GM12878 (cell line): ENCODE results near the gene RHEB. TPM values are rescaled to one million over a fixed set of nuclear protein-coding genes. Genes with fewer than 3 reads are reported as not detected.

Source experiments
- ATAC-seq: fragments of 200-7000 bp; cut with Tn5 transposase; 3 replicates; pipeline ENCODE4 v1.9.1; 2020; ENCODE audit warnings: mild to moderate bottlenecking, moderate library complexity
- BruUV-seq: library from RNA; stranded (reverse); fragments of 400-500 nt; replicated peaks from 2 replicates; lab custom pipeline; 2021; lab: Mats Ljungman, UMichigan
- CTCF ChIA-PET: fragments of 300-600 bp; sonication (Branson Sonifier 250); formaldehyde crosslinking; extraction: SDS; loops from one replicate; lab custom pipeline; 2021; ENCODE audit warnings: inconsistent platforms; lab: Yijun Ruan, JAX
- POLR2A ChIA-PET: fragments of 350-600 bp; formaldehyde crosslinking; extraction: SDS; loops from one replicate; lab custom pipeline; 2021; ENCODE audit warnings: inconsistent platforms; lab: Charles Lee
- RAD21 ChIA-PET: fragments of 300-600 bp; sonication (Branson Sonifier 250); formaldehyde crosslinking; loops from one replicate; lab custom pipeline; 2023; ENCODE audit warnings: antibody characterized with exemption; ENCODE audit not compliant: unreplicated experiment; lab: Charles Lee
- SMC1A ChIA-PET: fragments of 300-600 bp; sonication (Branson Sonifier 250); formaldehyde crosslinking; loops from one replicate; lab custom pipeline; 2023; ENCODE audit not compliant: unreplicated experiment, uncharacterized antibody; lab: Charles Lee
- DNase-seq: peaks from one replicate; pipeline ENCODE4 v3.0.0-alpha.2; 2011; ENCODE audit warnings: low read depth, low spot score
- FAIRE-seq: peaks from 3 replicates; lab custom pipeline; 2011; peaks lifted over from hg19 to GRCh38; lab: Jason Lieb, UNC
- H2AFZ ChIP-seq: 2 replicates; pipeline ENCODE4 v1.6.0; 2011; ENCODE audit warnings: low read depth, low read length, control low read depth; ENCODE audit not compliant: control insufficient read depth
- H3K27ac ChIP-seq: 2 replicates; pipeline ENCODE4 v1.5.1; 2011; ENCODE audit warnings: control low read depth; ENCODE audit not compliant: control insufficient read depth, insufficient read depth
- H3K27me3 ChIP-seq, 2 experiments: replicated peaks in 1 of 2; 2 replicates each; pipeline versions ENCODE4 v1.6.0 to v1.6.1; 2011; ENCODE audit warnings: low read length in 1 of 2; ENCODE audit not compliant: control insufficient read depth in 2 of 2, insufficient read depth in 2 of 2
- H3K36me3 ChIP-seq, 2 experiments: 2 replicates each; pipeline ENCODE4 v1.5.1; 2011; ENCODE audit warnings: low read length in 1 of 2; ENCODE audit not compliant: control insufficient read depth in 2 of 2, insufficient read depth in 2 of 2
- H3K4me1 ChIP-seq: 2 replicates; pipeline ENCODE4 v1.6.1; 2011; ENCODE audit warnings: mild to moderate bottlenecking, low read length, moderate library complexity, mixed read lengths; ENCODE audit not compliant: control insufficient read depth, insufficient read depth
- H3K4me2 ChIP-seq: 2 replicates; pipeline ENCODE4 v1.6.0; 2011; ENCODE audit warnings: control low read depth; ENCODE audit not compliant: control insufficient read depth, insufficient read depth
- H3K4me3 ChIP-seq: fragments of 200-600 bp; sonication (generic); 2 replicates; pipeline ENCODE4 v1.5.1; 2016
- H3K79me2 ChIP-seq: 2 replicates; pipeline ENCODE4 v1.6.0; 2011; ENCODE audit warnings: low read length; ENCODE audit not compliant: control insufficient read depth, insufficient read depth
- H3K9ac ChIP-seq: 2 replicates; pipeline ENCODE4 v1.8.0; 2011; ENCODE audit warnings: low read length, control low read depth, mixed read lengths; ENCODE audit not compliant: control insufficient read depth, insufficient read depth
- H3K9me3 ChIP-seq: replicated peaks from 3 replicates; pipeline ENCODE4 v1.5.1; 2011; ENCODE audit warnings: mild to moderate bottlenecking, low read length; ENCODE audit not compliant: control insufficient read depth, insufficient read depth
- H4K20me1 ChIP-seq: 2 replicates; pipeline ENCODE4 v1.6.0; 2011; ENCODE audit not compliant: control insufficient read depth, insufficient read depth
- BACH1 ChIP-seq: fragments of 450-650 bp; IDR thresholded peaks from 2 replicates; pipeline ENCODE4 v1.6.1; 2017; ENCODE audit warnings: mild to moderate bottlenecking, borderline replicate concordance
- CBX3 ChIP-seq: fragments of 200-600 bp; sonication (generic); IDR thresholded peaks from 2 replicates; pipeline ENCODE4 v1.6.1; 2016; ENCODE audit warnings: low read depth, borderline replicate concordance
- CHD4 ChIP-seq: fragments of 200-600 bp; sonication (generic); IDR thresholded peaks from 2 replicates; pipeline ENCODE4 v1.6.1; 2016; ENCODE audit warnings: mild to moderate bottlenecking
- CREM ChIP-seq: IDR thresholded peaks from 2 replicates; pipeline ENCODE4 v1.6.1; 2014; ENCODE audit warnings: antibody characterized with exemption, low read depth
- DPF2 ChIP-seq: fragments of 450-650 bp; IDR thresholded peaks from 2 replicates; pipeline ENCODE4 v1.6.1; 2017; ENCODE audit warnings: mild to moderate bottlenecking
- MEF2A ChIP-seq: IDR thresholded peaks from 2 replicates; pipeline ENCODE4 v1.6.1; 2011; ENCODE audit warnings: low read depth, mild to moderate bottlenecking, low read length, moderate library complexity; ENCODE audit not compliant: insufficient read depth
- NBN ChIP-seq: fragments of 450-650 bp; IDR thresholded peaks from 2 replicates; pipeline ENCODE4 v1.6.1; 2016
- NR2F1 ChIP-seq: fragments of 450-650 bp; conservative IDR thresholded peaks from 2 replicates; pipeline ENCODE4 v1.6.1; 2017; ENCODE audit warnings: mild to moderate bottlenecking
- POLR2AphosphoS2 ChIP-seq: IDR thresholded peaks from 2 replicates; pipeline ENCODE4 v1.6.1; 2011; ENCODE audit warnings: low read depth, mild to moderate bottlenecking, low read length, improper control_type of control experiment, moderate library complexity
- SKIL ChIP-seq: fragments of 450-650 bp; IDR thresholded peaks from 2 replicates; pipeline ENCODE4 v1.6.1; 2017; ENCODE audit warnings: mild to moderate bottlenecking, low read depth, inconsistent platforms; ENCODE audit not compliant: poor library complexity, severe bottlenecking
- TCF3 ChIP-seq: IDR thresholded peaks from 2 replicates; pipeline ENCODE4 v1.6.1; 2012; ENCODE audit warnings: low read depth, mild to moderate bottlenecking, low read length, borderline replicate concordance; ENCODE audit not compliant: insufficient read depth
- ZNF24 ChIP-seq: fragments of 450-650 bp; IDR thresholded peaks from 2 replicates; pipeline ENCODE4 v1.6.1; 2017; ENCODE audit warnings: antibody characterized with exemption, mild to moderate bottlenecking
- ZNF622 ChIP-seq: fragments of 450-650 bp; IDR thresholded peaks from 2 replicates; pipeline ENCODE4 v1.6.1; 2017; ENCODE audit warnings: mild to moderate bottlenecking, inconsistent platforms
- in situ Hi-C: fragments of 300-500 bp; cut with MboI; formaldehyde crosslinking; loops from 9 replicates; pipeline ENCODE4 v1.14.3; 2018; ENCODE audit warnings: mixed read lengths
- intact Hi-C: fragments of 100-400 bp; cut with micrococcal nuclease; formaldehyde crosslinking; loops from one replicate; pipeline ENCODE4 v1.14.2; 2022; ENCODE audit not compliant: unreplicated experiment
- polyA plus RNA-seq, 11 experiments: library from polyadenylated mRNA; depleted of rRNA in 4 of 11; unstranded in 6 of 11; stranded (reverse) in 5 of 11; fragments of >200 nt; fragmentation: Nextera tagmentation in 4 of 11; fragmentation: Illumina TruSeq in 1 of 11; extraction: Ambion mirVana in 4 of 11; extraction: Trizol in 1 of 11; gene quantifications; 1 replicate in 1 of 11; 2 replicates in 10 of 11; pipeline versions ENCODE4 v1.2.1 to v1.2.3, GENCODE V29; 2011 to 2016; ENCODE audit warnings: inconsistent platforms in 2 of 11, missing spikeins in 2 of 11, low read depth in 1 of 11
- total RNA-seq, 4 experiments: library from RNA; depleted of rRNA in 3 of 4; stranded (reverse); fragments of >200 nt in 3 of 4; fragmentation: Illumina TruSeq in 1 of 4; extraction: Trizol in 1 of 4; gene quantifications; 2 replicates each; pipeline versions ENCODE4 v1.2.1 to v1.2.3, GENCODE V29; 2013 to 2021
- TF ChIP-seq, protein P1 (sequence below): IDR thresholded peaks from 2 replicates; pipeline ENCODE4 v1.6.1; 2012; ENCODE audit warnings: low read depth, low read length, improper control_type of control experiment

RHEB gene
- total and polyA plus RNA-seq, 10 of the 15 experiments (the other 5 are each of a cell fraction or from before 2014, with no cell fraction given), result 6.2 to 67.8 (median 38.0) TPM

GRCh38 chr7:151549083-151549482 is 29.4 kb upstream of the RHEB start (continued):
- TF ChIP-seq SKIL (no peak), CHD4 (no peak)

- no TSS peak for BruUV-seq
- SMC1A ChIA-PET, result interaction anchor here (1.6 kb wide), 1 partner anchor 12 kb away, joined by 5 read pairs; no protein-coding TSS in a partner anchor
- no peak for FAIRE-seq
- H3K79me2 ChIP-seq, result no peaks in the 10 kb centered on the region
- no peak overlapping the region for H2AFZ ChIP-seq
- H3K27me3 ChIP-seq, result no peaks in the 10 kb centered on the region
- intact Hi-C loops, result no loop called here
- no peak for ATAC-seq
- H3K27ac ChIP-seq, result no peak overlapping the region
- H3K4me2 ChIP-seq, result no peak overlapping the region
- no peak overlapping the region for H3K4me3 ChIP-seq
- in situ Hi-C loops, result no loop called here
- no peaks in the 10 kb centered on the region for H3K9me3 ChIP-seq
- H4K20me1 ChIP-seq, result no peaks in the 10 kb centered on the region
- RAD21 ChIA-PET, result no interaction called here
- POLR2A ChIA-PET, result no interaction called here
- H3K4me1 ChIP-seq, result no peaks in the 10 kb centered on the region
- DNase-seq, result no peak
- no peak overlapping the region for H3K9ac ChIP-seq
- H3K36me3 ChIP-seq, result no peaks in the 10 kb centered on the region
- CTCF ChIA-PET, result no interaction called here
- TF ChIP-seq NR2F1, result no peak
- no peak for TF ChIP-seq CBX3
- TF ChIP-seq, protein P1, sequence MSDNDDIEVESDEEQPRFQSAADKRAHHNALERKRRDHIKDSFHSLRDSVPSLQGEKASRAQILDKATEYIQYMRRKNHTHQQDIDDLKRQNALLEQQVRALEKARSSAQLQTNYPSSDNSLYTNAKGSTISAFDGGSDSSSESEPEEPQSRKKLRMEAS, result no peak
- no peak for TF ChIP-seq ZNF622
- no peak for TF ChIP-seq DPF2
- no peak for TF ChIP-seq POLR2AphosphoS2
- no peak for TF ChIP-seq BACH1
- TF ChIP-seq ZNF24, result no peak
- TF ChIP-seq NBN, result no peak
- no peak for TF ChIP-seq CREM
- TF ChIP-seq MEF2A, result no peak
- no peak for TF ChIP-seq TCF3
Observed at GRCh38 chr7:151544183-151544582, 24.5 kb upstream of the RHEB start.
